PC-9 (cell line): ENCODE data around the gene NT5DC3. TPM values are rescaled to one million over a fixed set of nuclear protein-coding genes. Genes with fewer than 3 reads are reported as not detected.
"Not testable (repeated sequence)": the region's sequence is repeated elsewhere in the genome, so short reads cannot be mapped to it uniquely, and the experiment has no call there.

Experiments
- BruUV-seq: library from RNA; stranded (reverse); fragments of 400-500 nt; replicated peaks from 2 replicates; lab custom pipeline; 2021; lab: Mats Ljungman, UMichigan
- CTCF ChIA-PET: fragments of 300-600 bp; sonication (Branson Sonifier 250); formaldehyde crosslinking; loops from one replicate; lab custom pipeline; 2022; ENCODE audit warnings: antibody characterized with exemption; lab: Charles Lee
- POLR2A ChIA-PET: fragments of 300-600 bp; sonication (Branson Sonifier 250); formaldehyde crosslinking; loops from one replicate; lab custom pipeline; 2022; ENCODE audit warnings: antibody characterized with exemption; ENCODE audit not compliant: unreplicated experiment; lab: Charles Lee
- DNase-seq, 2 experiments: peaks; one replicate each; pipeline versions ENCODE4 v3.0.0 to v3.0.0-alpha.2; 2015 to 2022; ENCODE audit warnings: mixed read lengths in 1 of 2
- H2AFZ ChIP-seq: fragments of 200-600 bp; sonication (generic); 2 replicates; pipeline ENCODE4 v1.8.1; 2017; ENCODE audit warnings: antibody characterized with exemption
- H3F3A ChIP-seq: fragments of 200-600 bp; sonication (generic); 2 replicates; pipeline ENCODE4 v1.8.1; 2017; ENCODE audit warnings: antibody characterized with exemption, mild to moderate bottlenecking, low read depth; ENCODE audit not compliant: insufficient read depth
- H3K27ac ChIP-seq: fragments of 200-600 bp; sonication (generic); 2 replicates; pipeline ENCODE4 v1.6.1; 2016; ENCODE audit warnings: mixed run types
- H3K27me3 ChIP-seq: fragments of 200-600 bp; sonication (generic); 2 replicates; pipeline ENCODE4 v1.6.1; 2016; ENCODE audit warnings: low read depth, mixed run types; ENCODE audit not compliant: insufficient read depth
- H3K36me3 ChIP-seq: fragments of 200-600 bp; sonication (generic); 2 replicates; pipeline ENCODE4 v1.6.1; 2016; ENCODE audit warnings: low read depth, mixed run types
- H3K4me1 ChIP-seq: fragments of 200-600 bp; sonication (generic); replicated peaks from 2 replicates; pipeline ENCODE4 v1.6.1; 2016; ENCODE audit warnings: mixed run types; ENCODE audit not compliant: insufficient read depth
- H3K4me2 ChIP-seq: fragments of 200-600 bp; sonication (generic); 2 replicates; pipeline ENCODE4 v1.6.1; 2017; ENCODE audit warnings: mixed run types
- H3K4me3 ChIP-seq: fragments of 200-600 bp; sonication (generic); 2 replicates; pipeline ENCODE4 v1.6.1; 2016; ENCODE audit warnings: mixed run types
- H3K79me2 ChIP-seq: fragments of 200-600 bp; sonication (generic); 2 replicates; pipeline ENCODE4 v1.6.1; 2017; ENCODE audit warnings: low read depth, mixed run types
- H3K9me2 ChIP-seq: fragments of 200-600 bp; sonication (generic); 2 replicates; pipeline ENCODE4 v1.8.1; 2017; ENCODE audit warnings: mild to moderate bottlenecking; ENCODE audit not compliant: insufficient read depth
- H3K9me3 ChIP-seq: fragments of 200-600 bp; sonication (generic); 2 replicates; pipeline ENCODE4 v1.8.1; 2016; ENCODE audit warnings: low read depth; ENCODE audit not compliant: insufficient read depth
- H4K20me1 ChIP-seq: fragments of 200-600 bp; sonication (generic); 2 replicates; pipeline ENCODE4 v1.8.1; 2017; ENCODE audit not compliant: insufficient read depth
- CTCF ChIP-seq: fragments of 200-600 bp; sonication (generic); conservative IDR thresholded peaks from 2 replicates; pipeline ENCODE4 v1.6.1; 2017; ENCODE audit warnings: mixed run types, antibody characterized with exemption, mild to moderate bottlenecking, moderate library complexity
- EZH2 ChIP-seq: fragments of 200-600 bp; sonication (generic); IDR thresholded peaks from 2 replicates; pipeline ENCODE4 v1.8.0; 2017; ENCODE audit warnings: antibody characterized with exemption, low read depth
- intact Hi-C: fragments of 100-400 bp; cut with micrococcal nuclease; formaldehyde crosslinking; loops from one replicate; pipeline ENCODE4 v1.10.0; 2022; ENCODE audit not compliant: unreplicated experiment
- total RNA-seq: library from RNA; stranded (reverse); gene quantifications from 2 replicates; pipeline ENCODE4 v1.2.3, GENCODE V29; 2021

Gene NT5DC3
- total RNA-seq, 1 experiment from 2014 or later, result 13.2 TPM

GRCh38 chr12:103812789-103813188 lies 28.2 kb downstream of the NT5DC3 start:
- intact Hi-C loops, result no loop called here

GRCh38 chr12:103811791-103812190 lies 29.2 kb downstream of the NT5DC3 start:
- intact Hi-C loops, result no loop called here
- no peaks in the 10 kb centered on the region for H3K9me2 ChIP-seq
- CTCF ChIA-PET, result no interaction called here
- no peak overlapping the region for H3K4me2 ChIP-seq
- no peaks in the 10 kb centered on the region for H4K20me1 ChIP-seq
- H3K27me3 ChIP-seq, result no peaks in the 10 kb centered on the region
- H3F3A ChIP-seq, result peaks cover 3% of the 10 kb centered on the region; the same call in 1 of the 2 replicates
- H3K36me3 ChIP-seq, result peaks cover 12% of the 10 kb centered on the region; the same call in 1 of the 2 replicates
- no peak overlapping the region for H3K4me3 ChIP-seq
- no peak overlapping the region for H2AFZ ChIP-seq
- no TSS peak for BruUV-seq
- no peaks in the 10 kb centered on the region; the same call in 1 of the 2 replicates for H3K9me3 ChIP-seq
- H3K4me1 ChIP-seq, result peaks cover 12% of the 10 kb centered on the region
- POLR2A ChIA-PET, result no interaction called here
- H3K27ac ChIP-seq, result no peak overlapping the region
- H3K79me2 ChIP-seq, result 0 out of 2 replicates have a peak, but pooled peaks cover 14% of the 10 kb centered on the region
- no peak for TF ChIP-seq CTCF
- TF ChIP-seq EZH2, result no peak
- DNase-seq, result no peak

More at GRCh38 chr12:103812789-103813188, 28.2 kb downstream of the NT5DC3 start:
- no peak overlapping the region for H3K4me3 ChIP-seq
- H3K36me3 ChIP-seq, result peaks cover 12% of the 10 kb centered on the region; the same call in 1 of the 2 replicates
- H3K4me1 ChIP-seq, result peaks cover 2% of the 10 kb centered on the region; the same call in 1 of the 2 replicates
- no peak for DNase-seq
- H3K9me2 ChIP-seq, result no peaks in the 10 kb centered on the region
- no peak overlapping the region for H3K27ac ChIP-seq
- CTCF ChIA-PET, result no interaction called here
- no peaks in the 10 kb centered on the region; the same call in 1 of the 2 replicates for H3K9me3 ChIP-seq
- POLR2A ChIA-PET, result no interaction called here
- H3K27me3 ChIP-seq, result no peaks in the 10 kb centered on the region
- no peak overlapping the region for H2AFZ ChIP-seq
- no peaks in the 10 kb centered on the region for H4K20me1 ChIP-seq
- no TSS peak for BruUV-seq
- no peak overlapping the region for H3K4me2 ChIP-seq
- H3F3A ChIP-seq, result no peaks in the 10 kb centered on the region; the same call in 1 of the 2 replicates
- peaks cover 16% of the 10 kb centered on the region; the same call in 1 of the 2 replicates for H3K79me2 ChIP-seq
- no peak for TF ChIP-seq EZH2
- no peak for TF ChIP-seq CTCF

GRCh38 chr12:103810111-103810510 lies 30.9 kb downstream of the NT5DC3 start:
- H3K9me2 ChIP-seq, result no peaks in the 10 kb centered on the region
- H3K4me3 ChIP-seq, result no peak overlapping the region
- no peaks in the 10 kb centered on the region for H3K27me3 ChIP-seq
- H3K79me2 ChIP-seq, result 0 out of 2 replicates have a peak, but pooled peaks cover 14% of the 10 kb centered on the region
- H3K36me3 ChIP-seq, result peaks cover 12% of the 10 kb centered on the region; the same call in 1 of the 2 replicates
- peaks cover 20% of the 10 kb centered on the region for H3F3A ChIP-seq
- DNase-seq, result no peak
- peaks cover 28% of the 10 kb centered on the region for H3K4me1 ChIP-seq
- H2AFZ ChIP-seq, result no peak overlapping the region
- intact Hi-C loops, result no loop called here
- H3K27ac ChIP-seq, result no peak overlapping the region
- POLR2A ChIA-PET, result no interaction called here
- no peak overlapping the region for H3K4me2 ChIP-seq
- TF ChIP-seq EZH2 (no peak), CTCF (no peak)
- no peaks in the 10 kb centered on the region; the same call in 1 of the 2 replicates for H3K9me3 ChIP-seq
- BruUV-seq, result no TSS peak
- CTCF ChIA-PET, result no interaction called here
- H4K20me1 ChIP-seq, result no peaks in the 10 kb centered on the region

GRCh38 chr12:103809639-103810038 lies 31.4 kb downstream of the NT5DC3 start:
- DNase-seq, H3K27me3 ChIP-seq, intact Hi-C loops, CTCF ChIA-PET, H3K27ac ChIP-seq, H4K20me1 ChIP-seq, H3K9me3 ChIP-seq, POLR2A ChIA-PET, H2AFZ ChIP-seq, BruUV-seq, H3K4me3 ChIP-seq, H3K4me2 ChIP-seq, H3K9me2 ChIP-seq: not testable (repeated sequence)
- Histone ChIP-seq H3F3A (peaks cover 22% of the 10 kb centered on the region), H3K36me3 (peaks cover 11% of the 10 kb centered on the region; the same call in 1 of the 2 replicates), H3K79me2 (peaks cover 15% of the 10 kb centered on the region; the same call in 1 of the 2 replicates), H3K4me1 (peaks cover 33% of the 10 kb centered on the region)
